NCI-H2171 treated with DMSO at 0.1 percent for 48 hours (cell line): ENCODE results near the gene FAM171A1.
"Not testable (repeated sequence)": the region's sequence is repeated elsewhere in the genome, so short reads cannot be mapped to it uniquely, and the experiment has no call there.

Source experiments
- DNase-seq: peaks from one replicate; lab custom pipeline; 2025; lab: John Stamatoyannopoulos, UW

The FAM171A1 gene

DNA sequence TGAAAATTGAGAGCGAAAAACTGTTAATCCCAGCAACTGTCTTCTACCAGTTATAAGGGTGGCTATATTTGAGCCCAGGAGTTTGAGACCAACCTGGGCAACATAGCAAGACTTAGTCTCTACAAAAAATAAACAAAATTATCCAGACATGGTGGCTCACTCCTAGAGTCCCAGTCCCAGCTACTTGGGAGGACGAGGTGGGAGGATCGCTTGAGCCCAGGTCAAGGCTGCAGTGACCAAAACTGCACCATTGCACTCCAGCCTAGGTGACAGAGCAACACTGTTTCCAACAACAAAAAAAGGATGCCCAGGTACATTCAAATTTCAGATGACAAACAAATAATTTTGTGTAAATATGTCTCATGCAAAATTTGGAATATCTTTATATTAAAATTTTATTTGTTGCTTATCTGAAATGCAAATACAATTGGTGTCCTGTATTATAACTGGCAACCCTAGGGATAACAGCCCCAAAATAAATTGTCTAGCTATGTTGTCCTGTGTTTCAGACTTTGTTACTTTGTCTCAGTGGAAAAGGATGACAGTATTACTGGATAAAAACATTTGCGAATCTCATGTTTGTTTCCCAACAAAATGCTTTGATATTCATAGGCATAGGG is 26.7 kb downstream of the FAM171A1 start:
- no peak for DNase-seq

- DNase-seq, result no peak
Measured at GRCh38 chr10:15342970-15343369, 28.1 kb downstream of the FAM171A1 start.

DNA sequence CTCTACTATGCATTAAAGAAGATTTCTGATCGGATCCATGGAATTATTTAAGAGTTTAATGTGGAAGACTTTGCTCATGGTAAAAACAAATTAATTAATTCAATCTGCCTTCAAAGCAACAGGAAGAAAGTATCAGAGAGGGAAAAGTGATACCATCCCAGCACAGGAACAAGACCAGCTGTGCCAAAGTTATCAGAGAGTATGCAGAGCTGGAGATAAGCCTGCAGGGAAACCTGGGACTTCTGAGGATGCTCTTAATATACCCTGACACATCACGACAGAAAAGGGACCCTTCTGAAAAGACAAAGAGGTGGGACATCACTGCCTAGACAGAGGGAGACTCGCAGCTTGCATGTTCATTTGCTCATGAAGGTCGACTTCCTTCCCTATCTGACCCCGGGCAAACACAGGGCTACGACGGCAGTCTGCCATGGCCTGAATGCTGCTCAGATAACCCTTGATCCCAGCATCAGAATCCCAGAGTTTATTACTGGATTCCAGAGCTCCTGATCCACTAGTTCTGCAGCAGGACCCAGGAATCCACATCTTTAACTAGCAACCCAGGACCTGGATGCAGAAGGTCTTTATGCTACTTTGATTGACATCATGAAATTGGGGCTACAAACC is 29.5 kb downstream of the FAM171A1 start:
- no peak for DNase-seq

- no peak for DNase-seq
Measured at GRCh38 chr10:15339892-15340291, 31.2 kb downstream of the FAM171A1 start.

- DNase-seq, result not testable (repeated sequence)
Measured at GRCh38 chr10:15337441-15337923, 33.6 kb downstream of the FAM171A1 start.

DNA sequence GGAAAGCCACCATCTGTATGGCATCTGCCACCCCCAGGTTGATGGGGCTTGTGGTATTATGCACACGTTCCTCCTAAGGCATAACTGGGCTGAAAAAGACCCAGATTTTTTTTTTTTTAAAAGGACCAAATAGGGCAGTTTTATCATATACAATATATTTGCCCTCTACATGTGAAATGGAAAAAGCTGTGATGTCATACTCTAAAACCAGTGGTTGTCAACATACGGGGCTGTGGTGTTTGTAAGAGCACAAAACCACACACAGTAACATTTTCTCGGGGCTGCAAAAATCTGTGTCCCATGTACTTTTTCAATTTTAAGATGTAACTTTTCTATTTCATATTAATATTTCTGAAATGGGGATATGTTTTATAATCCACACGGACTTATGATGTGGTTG is 34.9 kb downstream of the FAM171A1 start:
- no peak for DNase-seq

GRCh38 chr10:15335508-15335907 is 35.6 kb downstream of the FAM171A1 start:
- DNase-seq, result no peak

DNA sequence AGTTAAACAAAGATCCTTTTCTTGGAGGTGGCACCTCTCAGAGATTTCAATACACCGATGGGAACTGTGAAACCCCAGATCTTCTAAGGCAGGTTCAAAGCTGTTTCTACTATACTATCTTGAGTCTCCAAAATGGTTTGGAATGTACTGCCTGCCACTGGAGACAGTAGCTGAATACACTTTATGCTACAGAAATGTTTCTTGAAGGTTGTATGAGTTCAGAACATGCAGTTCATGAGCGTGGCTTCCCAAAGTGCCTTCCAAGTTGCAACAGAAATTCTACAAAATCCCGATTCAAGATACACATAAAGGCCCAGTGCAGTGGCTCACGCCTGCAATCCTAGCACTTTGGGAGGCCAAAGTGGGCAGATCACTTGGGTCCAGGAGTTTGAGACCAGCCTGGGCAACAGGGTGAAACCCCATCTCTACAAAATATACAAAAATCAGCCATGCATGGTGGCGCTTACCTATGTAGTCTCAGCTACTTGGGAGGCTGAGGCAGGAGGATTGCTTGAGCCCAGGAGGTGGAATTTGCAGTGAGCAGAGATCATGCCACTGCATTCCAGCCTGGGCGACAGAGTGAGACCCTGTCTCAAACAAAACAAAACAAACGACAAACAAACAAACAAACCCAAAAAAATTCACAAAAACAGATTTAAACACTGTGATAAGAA is 36.3 kb downstream of the FAM171A1 start:
- DNase-seq, result no peak

DNA sequence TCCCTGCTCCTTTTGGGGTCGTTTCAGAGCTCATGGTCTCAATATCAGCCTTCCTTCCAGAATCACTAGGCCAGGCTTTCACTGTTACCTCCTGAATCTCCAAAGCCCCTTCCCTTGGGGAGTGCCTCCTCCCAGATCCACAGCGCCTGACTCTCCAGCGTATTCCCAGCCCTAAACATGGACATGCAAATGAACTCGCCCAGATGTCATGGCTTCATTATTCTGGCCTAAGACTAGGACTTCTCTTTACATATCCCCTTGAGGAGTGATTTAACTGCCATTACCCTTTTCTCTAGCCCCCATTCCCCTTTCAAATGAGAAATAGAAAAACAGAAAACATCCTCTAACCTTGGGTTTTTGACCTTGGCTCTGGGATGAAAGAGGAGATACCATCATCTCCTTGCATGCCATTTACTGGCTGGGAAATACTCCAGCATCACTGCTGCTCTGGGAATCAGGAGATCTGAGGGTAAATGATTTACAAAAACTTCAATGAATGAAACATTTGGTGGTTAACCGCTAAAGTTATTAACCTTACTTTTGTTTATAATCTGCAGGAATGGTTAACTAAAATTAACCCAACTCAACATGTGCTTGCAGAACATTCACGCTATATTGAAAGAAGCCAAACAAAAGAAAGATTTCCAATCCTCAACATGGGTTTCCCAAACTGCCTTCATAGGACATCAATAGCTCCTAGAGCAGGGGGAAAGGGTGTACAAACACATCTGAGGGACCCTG is 37.0 kb downstream of the FAM171A1 start:
- DNase-seq, result no peak

DNA sequence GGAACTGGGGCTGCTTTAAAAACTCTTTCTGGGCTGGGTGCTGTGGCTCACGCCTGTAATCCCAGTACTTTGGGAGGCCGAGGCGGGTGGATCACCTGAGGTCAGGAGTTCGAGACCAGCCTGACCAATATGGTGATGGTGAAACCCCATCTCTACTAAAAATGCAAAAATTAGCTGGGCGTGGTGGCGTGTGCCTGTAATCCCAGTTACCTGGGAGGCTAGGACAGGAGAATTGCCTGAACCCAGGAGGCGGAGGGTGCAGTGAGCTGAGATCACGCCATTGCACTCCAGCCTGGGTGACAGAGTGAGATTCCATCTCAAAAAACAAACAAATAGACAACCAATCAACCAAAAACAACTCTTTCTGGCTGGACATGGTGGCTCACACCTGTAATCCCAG is 37.9 kb downstream of the FAM171A1 start:
- not testable (repeated sequence) for DNase-seq

DNA sequence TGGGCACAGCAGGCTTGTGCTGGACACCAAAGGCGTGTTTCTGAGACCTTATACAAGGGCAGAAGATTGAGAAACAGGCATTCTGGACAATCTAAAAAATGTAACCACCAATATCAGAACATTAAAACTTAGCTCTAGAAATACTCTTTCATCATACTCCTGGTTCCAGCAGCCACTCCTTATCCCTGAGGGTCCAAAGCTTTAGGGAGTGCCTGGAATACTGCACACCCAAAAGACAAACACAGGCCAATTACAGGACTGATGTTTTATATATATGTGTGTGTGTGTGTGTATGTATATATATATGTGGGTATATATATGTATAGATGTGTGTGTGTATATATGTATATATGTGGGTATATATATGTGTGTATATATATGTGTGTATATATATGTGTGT is 39.6 kb downstream of the FAM171A1 start:
- no peak for DNase-seq

- no peak for DNase-seq
Measured at GRCh38 chr10:15329437-15329836, 41.7 kb downstream of the FAM171A1 start.

- no peak for DNase-seq
Measured at GRCh38 chr10:15325944-15326284, 45.2 kb downstream of the FAM171A1 start.

DNA sequence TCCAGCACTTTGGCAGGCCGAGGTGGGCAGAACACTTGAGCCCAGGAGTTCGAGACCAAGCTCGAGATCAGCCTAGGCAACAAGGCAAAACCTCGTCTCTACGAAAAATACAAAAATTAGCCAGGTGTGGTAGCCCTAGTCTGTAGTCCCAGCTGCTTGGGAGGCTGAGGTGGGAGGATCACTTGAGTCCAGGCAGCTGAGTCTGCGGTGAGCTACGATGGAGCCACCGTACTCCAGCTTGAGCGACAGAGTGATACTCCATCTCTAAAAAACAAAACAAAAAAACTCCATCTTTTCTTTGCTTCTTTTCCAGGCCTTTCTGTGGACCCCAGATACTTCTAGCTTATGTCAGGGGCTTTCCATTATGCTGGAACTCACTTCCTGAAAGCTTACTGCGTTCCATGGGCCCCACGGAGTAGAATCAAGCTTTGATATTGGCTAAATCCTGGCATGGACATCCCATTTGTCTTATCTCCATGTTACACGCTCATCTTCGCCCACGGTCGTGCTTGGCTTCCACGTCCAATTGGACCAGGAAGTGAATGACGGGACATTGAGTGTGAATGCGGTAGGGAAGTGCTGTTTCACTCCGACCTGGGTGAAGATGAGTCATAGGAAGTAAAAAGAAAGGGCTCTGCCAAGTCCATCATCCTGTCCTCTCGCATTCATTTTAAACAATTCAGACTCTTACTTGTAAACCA is 45.7 kb downstream of the FAM171A1 start:
- no peak for DNase-seq

GRCh38 chr10:15324611-15325010 is 46.5 kb downstream of the FAM171A1 start:
- DNase-seq, result no peak

- DNase-seq, result no peak
Measured at GRCh38 chr10:15324113-15324512, 47.0 kb downstream of the FAM171A1 start.

GRCh38 chr10:15322356-15322755 is 48.7 kb downstream of the FAM171A1 start:
- DNase-seq, result no peak

DNA sequence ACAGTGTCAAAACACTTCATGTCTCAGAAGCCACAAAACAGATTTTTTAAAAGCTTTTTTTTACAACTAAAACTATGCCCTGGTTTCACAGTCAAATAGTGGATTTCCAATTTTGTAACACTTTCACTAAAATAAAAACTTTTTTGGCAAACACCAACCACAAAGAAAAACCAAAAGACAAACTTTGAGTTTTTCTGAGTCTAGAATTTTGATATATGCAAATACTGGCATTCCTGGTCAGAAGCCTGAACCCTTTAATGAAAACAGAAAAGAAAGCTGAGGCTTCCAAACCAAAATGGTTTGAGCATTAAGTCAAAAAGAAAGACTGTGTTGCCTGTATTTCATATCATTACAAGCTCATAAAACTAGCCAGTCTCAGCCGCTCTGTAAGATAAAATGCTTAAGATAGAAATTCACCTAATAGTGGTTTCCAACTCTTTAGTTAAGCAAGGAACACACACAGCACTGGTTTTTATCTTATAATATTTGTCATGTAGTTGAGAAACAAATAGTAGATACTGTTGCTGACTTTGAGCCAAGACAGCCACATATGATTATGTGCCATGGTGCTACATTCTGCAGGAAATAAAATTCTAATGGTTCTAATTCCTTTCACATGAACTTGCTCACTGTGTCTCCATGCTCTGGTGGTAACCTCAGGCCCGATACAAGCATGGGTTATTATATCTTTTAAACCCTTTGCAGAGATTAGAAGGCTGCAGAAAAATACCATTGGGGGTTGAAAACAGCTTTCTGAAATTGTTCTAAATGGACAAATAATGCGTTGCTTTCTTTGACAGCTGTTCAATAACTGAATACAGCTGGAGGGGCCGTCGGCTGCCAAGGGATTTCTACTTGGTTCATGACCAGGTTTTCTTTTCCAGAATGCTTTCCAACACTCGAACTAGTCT is 49.4 kb downstream of the FAM171A1 start:
- no peak for DNase-seq

DNA sequence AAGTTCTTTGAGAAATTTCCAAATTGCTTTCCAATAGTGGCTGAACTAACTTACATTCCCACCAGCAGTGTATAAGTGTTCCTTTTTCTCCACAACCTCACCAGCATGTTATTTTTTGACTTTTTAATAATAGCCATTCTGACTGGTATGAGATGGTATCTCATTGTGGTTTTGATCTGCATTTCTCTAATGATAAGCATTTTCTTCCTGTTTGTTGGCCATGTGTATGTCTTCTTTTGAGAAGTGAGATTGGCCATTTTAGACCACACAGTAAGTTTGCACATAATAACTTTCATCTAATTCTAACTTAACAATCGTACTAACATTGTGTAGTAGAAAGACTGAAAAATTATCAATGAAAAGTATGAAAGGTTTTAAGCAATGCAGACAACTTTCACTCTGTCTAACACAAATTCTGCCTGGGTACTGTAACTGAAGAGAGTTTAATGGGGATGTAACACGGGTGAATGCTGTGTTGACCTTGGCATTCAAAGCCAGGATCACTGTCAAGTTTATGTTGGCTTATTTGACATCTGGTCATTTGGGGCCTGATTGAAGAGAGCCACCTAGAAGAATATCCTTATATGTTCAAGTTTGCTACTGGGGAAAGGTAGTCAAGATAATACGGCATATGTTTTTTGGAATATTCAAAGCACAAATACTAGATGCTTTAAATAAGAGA is 50.4 kb downstream of the FAM171A1 start:
- no peak for DNase-seq

- no peak for DNase-seq
Measured at GRCh38 chr10:15320118-15320517, 51.0 kb downstream of the FAM171A1 start.
